MM.1S (cell line): ENCODE measurements around the gene FAM114A1.
A peak's percentile ranks its signal among the peaks of the same experiment; 100 is the strongest.

ENCODE experiments used
- DNase-seq: peaks from one replicate; pipeline ENCODE4 v3.0.0-alpha.2; 2015
- H2AFZ ChIP-seq: fragments of 300-600 bp; sonication (generic); 2 replicates; pipeline ENCODE4 v1.6.0; 2016; ENCODE audit warnings: antibody characterized with exemption, low read length
- H3F3A ChIP-seq: fragments of 300-600 bp; sonication (generic); 2 replicates; pipeline ENCODE4 v1.6.1; 2016; ENCODE audit warnings: mild to moderate bottlenecking, antibody characterized with exemption, low read length, moderate library complexity, mixed read lengths; ENCODE audit not compliant: insufficient read depth
- H3K27ac ChIP-seq: fragments of 300-600 bp; sonication (generic); 2 replicates; pipeline ENCODE4 v1.5.1; 2016; ENCODE audit warnings: mild to moderate bottlenecking, low read length
- H3K27me3 ChIP-seq: fragments of 300-600 bp; sonication (generic); replicated peaks from 2 replicates; pipeline ENCODE4 v1.6.0; 2016; ENCODE audit warnings: low read length; ENCODE audit not compliant: insufficient read depth
- H3K36me3 ChIP-seq: fragments of 300-600 bp; sonication (generic); replicated peaks from 2 replicates; pipeline ENCODE4 v1.6.1; 2016; ENCODE audit warnings: mild to moderate bottlenecking, low read length, mixed read lengths; ENCODE audit not compliant: insufficient read depth
- H3K4me1 ChIP-seq: fragments of 300-600 bp; sonication (generic); 2 replicates; pipeline ENCODE4 v1.6.1; 2016; ENCODE audit warnings: low read length, mixed read lengths
- H3K4me2 ChIP-seq: fragments of 300-600 bp; sonication (generic); 2 replicates; pipeline ENCODE4 v1.6.0; 2016; ENCODE audit warnings: low read depth, low read length
- H3K4me3 ChIP-seq: fragments of 300-600 bp; sonication (generic); 2 replicates; pipeline ENCODE4 v1.5.1; 2016; ENCODE audit warnings: low read length, mixed read lengths
- H3K79me2 ChIP-seq: fragments of 300-600 bp; sonication (generic); 2 replicates; pipeline ENCODE4 v1.6.1; 2016; ENCODE audit warnings: mixed run types, low read length, mixed read lengths
- H3K9ac ChIP-seq: fragments of 300-600 bp; sonication (generic); 2 replicates; pipeline ENCODE4 v1.6.1; 2016; ENCODE audit warnings: low read length, mixed read lengths
- H3K9me2 ChIP-seq: fragments of 300-600 bp; sonication (generic); replicated peaks from 2 replicates; pipeline ENCODE4 v1.6.1; 2016; ENCODE audit warnings: mild to moderate bottlenecking, low read length, mixed read lengths; ENCODE audit not compliant: insufficient read depth
- H3K9me3 ChIP-seq: fragments of 300-600 bp; sonication (generic); replicated peaks from 2 replicates; pipeline ENCODE4 v1.6.1; 2016; ENCODE audit warnings: mild to moderate bottlenecking, low read length, mixed read lengths; ENCODE audit not compliant: insufficient read depth
- H4K20me1 ChIP-seq: fragments of 300-600 bp; sonication (generic); 2 replicates; pipeline ENCODE4 v1.6.1; 2016; ENCODE audit warnings: mild to moderate bottlenecking, low read length, moderate library complexity, mixed read lengths; ENCODE audit not compliant: insufficient read depth
- EZH2 ChIP-seq: fragments of 300-600 bp; sonication (generic); optimal IDR thresholded peaks from 2 replicates; pipeline ENCODE3; 2017; ENCODE audit warnings: low read depth, mild to moderate bottlenecking, antibody characterized with exemption, low read length, mixed read lengths
- EZH2phosphoT487 ChIP-seq: fragments of 300-600 bp; sonication (generic); IDR thresholded peaks from 2 replicates; pipeline ENCODE4 v1.6.1; 2018; ENCODE audit warnings: antibody characterized with exemption, low read length
- TF ChIP-seq, protein P1 (sequence below): fragments of 300-600 bp; sonication (generic); IDR thresholded peaks from 2 replicates; pipeline ENCODE4 v1.5.1; 2016; ENCODE audit warnings: antibody characterized with exemption, low read length, mixed read lengths

Gene FAM114A1

DNA sequence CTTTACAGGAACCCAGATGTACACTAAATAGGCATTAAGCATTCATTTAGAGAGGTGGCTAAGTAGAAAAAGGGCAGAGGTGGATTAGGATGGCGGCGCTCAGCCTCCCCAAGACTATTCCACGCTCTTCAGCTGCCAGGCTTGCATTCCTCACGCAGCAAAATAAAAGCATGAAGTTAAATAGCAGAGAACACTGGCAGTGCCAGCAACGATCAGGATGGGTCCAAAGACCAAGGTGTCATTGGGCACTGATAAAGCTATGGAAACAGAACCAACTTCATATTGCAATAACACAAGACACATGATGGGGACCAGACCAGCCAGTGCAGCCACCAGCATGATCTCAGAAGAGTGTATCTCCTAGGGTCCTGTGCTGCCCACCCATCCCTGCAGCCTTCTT lies 122.6 kb downstream of the FAM114A1 start:
- Histone ChIP-seq H3K9ac (no peak overlapping the region), H3K4me1 (peaks cover 37% of the 10 kb centered on the region), H3K79me2 (no peaks in the 10 kb centered on the region), H3K9me2 (no peaks in the 10 kb centered on the region), H3K27ac (no peak overlapping the region), H3K36me3 (no peaks in the 10 kb centered on the region), H3K4me2 (no peak overlapping the region), H3K9me3 (no peaks in the 10 kb centered on the region), H3F3A (peaks cover 23% of the 10 kb centered on the region), H3K4me3 (no peak overlapping the region), H2AFZ (no peak overlapping the region), H3K27me3 (no peaks in the 10 kb centered on the region), H4K20me1 (no peaks in the 10 kb centered on the region)
- DNase-seq: no peak
- TF ChIP-seq EZH2 (no peak), EZH2phosphoT487 (no peak)
- TF ChIP-seq, protein P1, sequence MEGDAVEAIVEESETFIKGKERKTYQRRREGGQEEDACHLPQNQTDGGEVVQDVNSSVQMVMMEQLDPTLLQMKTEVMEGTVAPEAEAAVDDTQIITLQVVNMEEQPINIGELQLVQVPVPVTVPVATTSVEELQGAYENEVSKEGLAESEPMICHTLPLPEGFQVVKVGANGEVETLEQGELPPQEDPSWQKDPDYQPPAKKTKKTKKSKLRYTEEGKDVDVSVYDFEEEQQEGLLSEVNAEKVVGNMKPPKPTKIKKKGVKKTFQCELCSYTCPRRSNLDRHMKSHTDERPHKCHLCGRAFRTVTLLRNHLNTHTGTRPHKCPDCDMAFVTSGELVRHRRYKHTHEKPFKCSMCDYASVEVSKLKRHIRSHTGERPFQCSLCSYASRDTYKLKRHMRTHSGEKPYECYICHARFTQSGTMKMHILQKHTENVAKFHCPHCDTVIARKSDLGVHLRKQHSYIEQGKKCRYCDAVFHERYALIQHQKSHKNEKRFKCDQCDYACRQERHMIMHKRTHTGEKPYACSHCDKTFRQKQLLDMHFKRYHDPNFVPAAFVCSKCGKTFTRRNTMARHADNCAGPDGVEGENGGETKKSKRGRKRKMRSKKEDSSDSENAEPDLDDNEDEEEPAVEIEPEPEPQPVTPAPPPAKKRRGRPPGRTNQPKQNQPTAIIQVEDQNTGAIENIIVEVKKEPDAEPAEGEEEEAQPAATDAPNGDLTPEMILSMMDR: no peak

- Histone ChIP-seq H3K4me2 (no peak overlapping the region), H3K9me2 (no peaks in the 10 kb centered on the region), H3K9me3 (no peaks in the 10 kb centered on the region), H3K9ac (no peak overlapping the region), H2AFZ (no peak overlapping the region), H3K36me3 (no peaks in the 10 kb centered on the region), H3K79me2 (no peaks in the 10 kb centered on the region), H3K4me3 (no peak overlapping the region), H4K20me1 (no peaks in the 10 kb centered on the region), H3K4me1 (peaks cover 39% of the 10 kb centered on the region), H3K27ac (no peak overlapping the region), H3F3A (peaks cover 20% of the 10 kb centered on the region), H3K27me3 (no peaks in the 10 kb centered on the region)
- peak; percentile 46 for DNase-seq
- TF ChIP-seq EZH2 (no peak), EZH2phosphoT487 (no peak)
- TF ChIP-seq, protein P1: peak; percentile 47
Observed at GRCh38 chr4:38993683-38994082, 126.1 kb downstream of the FAM114A1 start.

- H3K27ac ChIP-seq: no peak overlapping the region
- H3K4me3 ChIP-seq: no peak overlapping the region
- no peak overlapping the region for H3K9ac ChIP-seq
- H3K4me1 ChIP-seq: peaks cover 39% of the 10 kb centered on the region
- no peak overlapping the region for H2AFZ ChIP-seq
- no peaks in the 10 kb centered on the region for H3K9me2 ChIP-seq
- H3F3A ChIP-seq: peaks cover 20% of the 10 kb centered on the region
- no peaks in the 10 kb centered on the region for H3K79me2 ChIP-seq
- H3K9me3 ChIP-seq: no peaks in the 10 kb centered on the region
- no peak overlapping the region for H3K4me2 ChIP-seq
- H3K27me3 ChIP-seq: no peaks in the 10 kb centered on the region
- no peak for DNase-seq
- no peak for TF ChIP-seq EZH2phosphoT487
- no peak for TF ChIP-seq EZH2
- TF ChIP-seq, protein P1: no peak
- no peaks in the 10 kb centered on the region for H4K20me1 ChIP-seq
- no peaks in the 10 kb centered on the region for H3K36me3 ChIP-seq
Observed at GRCh38 chr4:38994135-38994534, 126.5 kb downstream of the FAM114A1 start.
